Stimulated activated CD4-positive, alpha-beta T cell treated with anti-CD3 and anti-CD28 coated beads, TNF-alpha, amount 100 ng/mL, for 4 hours (primary cell): ENCODE results near the gene LARGE2.

Experiments
- DNase-seq, 3 experiments: peaks; one replicate each; pipeline ENCODE4 v3.0.0-alpha.2; 2020; ENCODE audit warnings: low read depth in 3 of 3

The LARGE2 gene

DNA sequence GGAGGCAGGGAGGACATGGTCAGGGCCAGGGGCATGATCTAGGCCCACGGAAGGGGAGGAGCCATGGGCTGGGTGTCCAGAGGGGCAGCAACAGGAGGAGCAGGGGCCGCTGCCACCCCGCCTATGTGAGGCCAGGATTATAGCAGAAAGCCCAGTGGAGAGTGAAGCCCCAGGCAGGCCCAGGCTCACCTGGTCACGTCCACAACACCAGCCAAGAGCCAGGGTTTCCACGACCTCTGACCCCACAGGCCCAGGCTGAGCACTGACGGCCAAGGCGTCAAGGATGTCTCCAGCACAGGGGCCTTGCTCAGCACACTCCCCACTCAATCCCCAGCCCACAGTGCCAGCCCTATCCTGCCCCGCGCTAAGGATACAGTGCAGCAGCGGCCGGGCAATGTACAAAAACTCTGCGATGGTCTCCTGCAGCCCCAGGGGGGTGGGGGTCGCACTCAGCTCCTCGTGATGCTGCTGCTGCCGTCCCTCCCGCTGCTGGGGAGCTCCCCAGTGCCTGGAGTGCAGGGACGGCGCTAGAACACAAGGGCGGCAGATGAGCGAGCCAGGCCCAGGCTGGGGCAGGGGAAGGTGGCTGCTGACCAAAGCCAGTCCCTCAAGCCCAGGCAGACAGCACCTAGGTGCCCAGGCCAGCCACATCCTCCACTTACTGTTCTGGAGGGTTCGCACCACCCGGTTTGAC lies 8.4 kb upstream of the LARGE2 start:
- no peak for DNase-seq

DNA sequence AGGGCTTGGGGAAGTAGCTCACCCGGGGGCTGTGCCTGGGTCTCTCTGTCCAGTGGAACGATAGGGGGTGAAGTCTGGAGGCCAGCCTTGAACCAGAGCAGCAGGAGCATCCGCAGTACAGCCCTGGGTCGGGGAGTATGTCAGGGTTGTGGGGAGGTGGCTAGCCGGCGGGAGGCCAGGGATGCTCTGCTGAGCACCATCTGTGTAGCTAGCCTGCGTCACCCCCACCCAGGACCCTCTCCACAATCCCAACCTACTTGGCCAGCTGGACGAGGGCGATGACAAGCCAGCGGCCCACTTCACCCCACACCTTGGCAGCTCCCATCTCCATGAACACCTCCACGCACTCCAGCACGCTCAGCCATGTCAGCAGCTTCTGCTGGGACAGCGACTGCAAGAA lies 7.0 kb upstream of the LARGE2 start:
- no peak for DNase-seq

DNA sequence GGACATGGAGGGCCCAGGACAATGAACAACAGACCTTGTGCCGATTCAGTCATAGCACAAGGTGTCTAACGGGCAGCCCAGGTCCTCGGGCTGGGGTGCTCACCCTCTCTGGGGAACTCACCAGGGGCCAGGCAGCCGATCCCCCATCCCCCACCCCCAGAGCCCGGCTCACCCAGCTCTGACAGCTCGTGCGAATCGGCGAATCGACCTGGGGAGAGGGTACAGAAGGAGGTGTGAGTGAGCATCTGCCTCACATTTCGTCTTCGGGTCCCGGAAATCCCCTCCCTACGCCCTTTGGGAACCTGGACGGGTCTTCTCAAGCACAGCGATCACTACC lies 5.2 kb upstream of the LARGE2 start:
- no peak for DNase-seq

DNA sequence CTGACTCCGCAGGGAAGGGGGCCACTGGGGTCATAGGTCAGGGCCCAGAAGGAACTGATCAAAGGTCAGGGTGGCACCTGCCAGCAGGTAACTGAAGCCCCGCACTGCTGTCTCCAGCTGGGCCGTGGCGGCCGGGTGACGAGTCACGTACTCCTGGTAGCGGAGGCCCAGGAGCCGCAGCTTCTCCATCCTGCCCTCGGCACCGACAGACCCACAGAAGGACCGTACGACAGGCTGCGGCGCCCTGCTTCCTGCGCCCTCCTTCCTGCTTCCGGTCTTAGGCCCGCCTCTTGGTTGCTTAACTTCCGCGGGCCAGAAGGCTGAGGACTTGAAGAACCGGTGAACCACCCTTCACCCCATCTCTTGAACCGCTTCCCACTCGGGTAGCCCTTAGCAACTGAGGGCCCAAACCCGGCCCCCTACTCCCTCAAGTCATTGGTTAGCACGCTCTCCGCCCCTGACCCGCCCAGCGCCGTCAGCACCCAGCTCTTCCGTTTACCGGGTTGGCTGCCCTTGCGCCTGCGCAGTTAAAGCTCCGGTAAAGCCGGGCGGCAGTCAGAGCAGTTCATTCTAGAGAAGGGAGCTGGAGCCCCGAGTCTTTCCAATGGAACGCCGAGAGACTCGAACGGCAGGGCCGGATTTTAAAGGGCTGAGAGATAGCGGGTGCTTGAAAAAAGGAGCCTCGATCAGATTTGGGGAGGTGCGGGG lies 4.7 kb upstream of the LARGE2 start, which contains the start of gene PEX16:
PEX16 (minus strand) TSS at position 255 of the 708 bp plus-strand sequence; CDS start at position 189, 66 bp downstream.
- peak; percentile 81 to 91 (median 90) for DNase-seq

DNA sequence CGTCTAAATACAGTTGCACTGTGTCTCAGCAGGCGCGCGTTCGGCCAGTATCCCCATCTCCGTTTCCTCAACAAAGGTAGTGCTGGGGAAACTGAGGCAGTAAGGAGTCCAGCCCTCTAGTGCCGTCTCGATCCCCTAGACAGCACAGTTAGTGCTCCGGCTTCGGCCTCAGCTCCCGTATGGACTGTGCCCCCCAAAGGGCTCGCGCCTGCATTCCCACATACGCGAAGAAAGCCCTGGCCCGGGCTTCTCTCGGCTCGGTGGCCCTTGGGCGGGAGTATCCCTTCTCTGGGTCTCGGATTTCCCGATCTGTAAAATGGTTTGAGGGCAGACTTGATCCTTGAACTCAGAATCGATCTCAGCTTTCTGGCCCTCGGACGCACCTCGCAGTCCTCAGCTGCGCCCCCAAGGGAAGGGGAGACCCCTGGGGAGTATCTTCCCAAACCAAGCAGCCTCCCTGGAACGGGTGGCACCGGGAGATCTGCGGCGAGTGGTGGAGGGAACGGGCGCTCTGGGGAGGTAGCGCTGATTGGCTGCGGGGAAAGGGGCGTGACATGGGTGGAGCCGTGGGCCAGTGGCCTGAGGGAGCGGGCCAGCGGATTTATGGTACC lies 4.0 kb upstream of the LARGE2 start:
- DNase-seq = peak; percentile 29 to 39 (median 29)

DNA sequence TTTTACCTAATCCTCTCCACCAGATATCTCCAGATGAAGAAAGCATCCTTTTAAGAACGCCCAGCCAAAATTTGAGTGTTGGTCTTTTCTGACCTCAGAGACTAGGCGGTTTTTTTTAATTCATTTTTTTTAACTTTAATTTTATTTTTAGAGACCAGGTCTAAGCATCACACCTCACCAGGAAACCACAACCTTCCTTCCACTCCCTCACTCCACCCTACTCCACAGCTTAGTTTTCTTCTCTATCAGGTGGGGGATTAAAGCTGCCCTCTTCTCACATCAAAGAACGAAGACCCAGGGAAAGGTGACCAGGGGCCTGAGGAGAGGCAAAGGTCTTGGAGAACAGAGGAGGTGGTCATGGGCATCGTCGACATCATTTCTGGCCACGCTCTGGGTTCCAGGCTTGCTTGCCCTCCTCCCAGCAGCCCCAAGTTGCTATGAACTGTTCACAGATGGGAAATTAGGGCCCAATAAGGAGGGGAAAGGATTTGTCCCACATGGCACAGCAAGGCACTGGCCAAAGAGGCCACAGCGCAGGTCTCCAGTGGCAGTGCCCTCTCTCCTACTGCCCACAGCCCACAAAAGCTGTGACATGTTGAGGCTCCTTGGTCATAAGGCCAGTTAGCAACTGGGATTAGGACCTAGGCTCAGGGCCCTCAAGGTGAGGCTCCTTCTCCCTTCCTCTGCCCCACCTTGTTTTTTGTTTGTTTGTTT lies 3.3 kb upstream of the LARGE2 start:
- DNase-seq = no peak

DNA sequence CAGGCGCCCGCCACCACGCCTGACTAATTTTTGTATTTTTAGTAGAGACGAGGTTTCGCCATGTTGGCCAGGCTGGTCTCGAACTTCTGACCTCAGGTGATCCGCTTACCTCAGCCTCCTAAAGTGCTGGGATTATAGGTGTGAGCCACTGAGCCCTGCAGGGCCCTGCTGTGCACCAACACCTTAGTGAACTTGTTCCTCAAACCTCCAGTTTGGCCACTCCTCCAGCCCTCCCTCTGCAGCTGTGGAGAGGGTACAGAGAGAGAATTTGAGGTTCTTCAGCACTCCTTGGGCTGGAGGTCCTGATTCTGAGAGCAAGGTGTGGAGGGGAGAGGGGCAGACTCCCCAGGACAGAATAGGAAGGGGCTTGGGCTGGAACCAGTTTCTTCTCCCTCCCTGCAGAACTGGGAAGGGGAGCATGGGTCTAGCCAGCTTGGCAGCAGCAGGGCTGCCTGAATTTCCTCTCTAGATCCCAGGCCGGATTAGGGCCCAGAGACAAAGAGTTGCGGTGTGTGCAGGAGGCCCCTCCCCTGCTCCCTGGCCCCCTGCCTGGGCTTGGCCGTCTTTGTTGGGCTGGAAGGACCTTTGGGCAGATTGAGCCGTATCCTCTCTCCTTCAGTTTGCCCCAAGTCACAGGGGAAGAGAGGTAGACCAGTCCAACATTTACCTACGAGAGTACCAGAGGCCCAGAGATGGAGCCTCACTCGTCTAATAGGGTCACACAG lies 2.5 kb upstream of the LARGE2 start:
- DNase-seq = no peak

DNA sequence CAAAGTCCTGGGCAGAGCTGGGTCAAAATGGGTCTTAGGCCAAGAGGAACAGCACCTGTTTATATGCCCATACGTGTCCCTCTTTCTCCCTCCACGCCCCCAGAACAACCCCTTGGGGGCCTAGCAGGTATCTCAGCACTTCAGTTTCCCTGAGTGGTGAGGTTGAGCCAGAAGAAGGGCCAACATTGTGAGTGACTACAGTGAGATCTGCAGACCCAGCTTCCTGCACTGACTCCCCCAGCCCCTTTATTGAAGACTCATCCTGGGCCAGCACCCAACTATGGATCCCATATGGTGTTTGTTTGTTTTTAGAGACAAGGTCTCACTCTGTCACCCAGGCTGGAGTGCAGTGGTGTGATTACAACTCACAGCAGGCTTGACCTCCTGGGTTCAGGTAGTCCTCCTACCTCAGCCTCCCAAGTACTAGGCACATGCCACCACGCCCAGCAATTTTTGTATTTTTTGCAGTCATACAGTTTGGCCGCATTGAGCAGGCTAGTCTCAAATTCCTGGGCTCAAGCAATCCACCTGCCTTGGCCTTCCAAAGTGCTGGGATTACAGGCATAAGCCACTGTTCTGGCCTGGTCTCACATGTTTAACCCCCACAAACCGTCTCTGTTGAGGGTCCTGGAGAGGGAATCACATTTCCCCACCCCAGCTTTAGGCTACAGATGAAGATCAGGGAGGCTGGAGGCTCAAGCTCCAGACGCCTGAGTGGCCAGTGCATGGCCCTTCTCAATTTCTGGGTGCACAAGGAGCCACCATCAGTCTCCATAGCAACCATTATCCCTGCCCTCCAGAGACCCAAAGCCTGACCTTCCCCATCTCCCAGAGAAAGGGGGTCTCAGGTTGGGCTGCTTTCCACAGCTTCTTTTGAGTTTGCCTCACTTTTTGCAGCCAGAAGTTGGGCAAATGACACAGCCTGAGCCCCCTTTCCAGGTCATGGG lies 1.7 kb upstream of the LARGE2 start:
- no peak for DNase-seq

DNA sequence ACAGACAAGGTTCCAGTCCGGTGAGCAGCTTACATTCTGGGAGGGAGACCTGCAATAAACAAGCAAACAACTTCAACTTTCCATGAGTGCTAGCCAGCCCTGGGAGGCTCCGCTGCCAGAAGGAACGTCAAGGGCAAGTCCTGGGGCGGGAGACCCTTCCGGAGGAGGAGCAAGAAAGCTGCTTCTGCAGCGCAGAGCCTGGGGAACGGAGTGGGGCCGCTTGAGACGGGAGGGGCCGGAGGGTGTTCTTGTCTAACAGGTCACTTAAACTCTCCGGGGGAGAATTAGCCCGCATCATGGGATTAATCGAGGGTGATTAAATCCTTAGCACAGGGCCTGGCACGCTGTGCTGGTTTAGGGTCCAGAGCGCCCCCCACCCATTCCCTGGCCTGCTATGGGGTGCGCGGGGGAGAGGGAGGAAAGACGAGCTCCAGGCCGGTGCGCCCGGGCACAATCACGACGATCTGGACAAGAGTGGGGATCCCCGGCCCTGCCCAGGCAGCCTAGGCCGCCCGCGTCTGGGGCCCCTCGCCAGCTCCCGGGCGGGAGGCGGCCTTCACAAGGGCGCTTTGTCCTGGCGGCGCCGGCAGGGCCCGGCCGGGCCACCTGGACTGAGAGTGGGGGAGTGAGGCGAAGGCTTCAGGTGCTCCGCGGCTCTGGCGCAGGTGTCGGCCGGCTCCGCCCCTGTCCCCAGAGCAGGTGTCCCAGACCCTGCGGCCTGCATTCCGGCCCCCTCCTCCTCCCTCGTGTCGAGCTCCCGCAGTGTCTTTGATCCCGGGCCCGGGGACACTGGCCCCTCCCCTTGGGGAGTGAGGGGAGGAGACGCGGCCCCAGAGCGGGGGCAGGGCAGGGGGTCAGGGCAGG lies 663 bp upstream of the LARGE2 start:
- DNase-seq = no peak

GRCh38 chr11:45924036-45924915 lies 1.8 kb downstream of the LARGE2 start:
- no peak for DNase-seq

GRCh38 chr11:45924927-45925326 lies 2.5 kb downstream of the LARGE2 start:
- DNase-seq = no peak

- DNase-seq = no peak
Measured at GRCh38 chr11:45925550-45925949, 3.1 kb downstream of the LARGE2 start.

DNA sequence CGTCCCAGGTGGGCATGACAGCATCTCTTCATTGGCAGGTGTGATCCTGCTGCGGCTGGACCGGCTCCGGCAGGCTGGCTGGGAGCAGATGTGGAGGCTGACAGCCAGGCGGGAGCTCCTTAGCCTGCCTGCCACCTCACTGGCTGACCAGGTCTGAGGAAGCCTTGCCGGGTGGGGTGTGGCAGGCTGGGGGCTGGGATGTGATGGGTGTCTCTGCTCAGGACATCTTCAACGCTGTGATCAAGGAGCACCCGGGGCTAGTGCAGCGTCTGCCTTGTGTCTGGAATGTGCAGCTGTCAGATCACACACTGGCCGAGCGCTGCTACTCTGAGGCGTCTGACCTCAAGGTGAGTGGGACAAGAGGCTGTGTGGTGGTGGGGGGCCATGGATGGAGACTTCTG lies 3.5 kb downstream of the LARGE2 start:
- DNase-seq = no peak

- no peak for DNase-seq
Measured at GRCh38 chr11:45926536-45927331, 4.3 kb downstream of the LARGE2 start.

DNA sequence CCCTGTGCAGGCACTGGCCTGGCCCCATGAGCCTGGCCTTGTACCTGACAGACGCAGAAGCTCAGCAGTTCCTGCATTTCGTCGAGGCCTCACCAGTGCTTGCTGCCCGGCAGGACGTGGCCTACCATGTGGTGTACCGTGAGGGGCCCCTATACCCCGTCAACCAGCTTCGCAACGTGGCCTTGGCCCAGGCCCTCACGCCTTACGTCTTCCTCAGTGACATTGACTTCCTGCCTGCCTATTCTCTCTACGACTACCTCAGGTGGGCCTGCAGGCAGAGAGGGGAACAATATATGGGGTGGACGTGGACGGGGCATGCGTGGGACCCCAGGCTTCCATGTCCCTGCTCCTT lies 4.9 kb downstream of the LARGE2 start:
- no peak for DNase-seq

DNA sequence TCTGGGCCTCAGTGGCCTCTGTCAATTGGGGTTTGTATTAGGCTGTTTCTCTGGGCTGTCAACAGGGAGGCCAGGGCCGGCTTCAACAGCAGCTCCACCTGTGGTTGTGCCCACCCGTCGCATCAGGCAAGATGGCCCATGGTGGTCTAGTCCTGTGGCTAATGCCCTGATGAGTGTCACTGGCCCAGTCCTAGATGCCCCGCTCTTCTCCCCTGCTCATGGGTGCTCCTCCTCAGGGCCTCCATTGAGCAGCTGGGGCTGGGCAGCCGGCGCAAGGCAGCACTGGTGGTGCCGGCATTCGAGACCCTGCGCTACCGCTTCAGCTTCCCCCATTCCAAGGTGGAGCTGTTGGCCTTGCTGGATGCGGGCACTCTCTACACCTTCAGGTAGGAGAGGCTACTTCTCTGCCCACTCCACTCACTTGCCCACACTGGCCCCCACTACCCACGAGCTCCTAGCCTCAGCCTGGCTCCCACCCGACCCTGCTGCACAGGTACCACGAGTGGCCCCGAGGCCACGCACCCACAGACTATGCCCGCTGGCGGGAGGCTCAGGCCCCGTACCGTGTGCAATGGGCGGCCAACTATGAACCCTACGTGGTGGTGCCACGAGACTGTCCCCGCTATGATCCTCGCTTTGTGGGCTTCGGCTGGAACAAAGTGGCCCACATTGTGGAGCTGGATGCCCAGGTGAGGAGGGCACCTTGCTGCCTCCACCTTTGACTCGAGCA lies 5.4 kb downstream of the LARGE2 start:
- no peak for DNase-seq

DNA sequence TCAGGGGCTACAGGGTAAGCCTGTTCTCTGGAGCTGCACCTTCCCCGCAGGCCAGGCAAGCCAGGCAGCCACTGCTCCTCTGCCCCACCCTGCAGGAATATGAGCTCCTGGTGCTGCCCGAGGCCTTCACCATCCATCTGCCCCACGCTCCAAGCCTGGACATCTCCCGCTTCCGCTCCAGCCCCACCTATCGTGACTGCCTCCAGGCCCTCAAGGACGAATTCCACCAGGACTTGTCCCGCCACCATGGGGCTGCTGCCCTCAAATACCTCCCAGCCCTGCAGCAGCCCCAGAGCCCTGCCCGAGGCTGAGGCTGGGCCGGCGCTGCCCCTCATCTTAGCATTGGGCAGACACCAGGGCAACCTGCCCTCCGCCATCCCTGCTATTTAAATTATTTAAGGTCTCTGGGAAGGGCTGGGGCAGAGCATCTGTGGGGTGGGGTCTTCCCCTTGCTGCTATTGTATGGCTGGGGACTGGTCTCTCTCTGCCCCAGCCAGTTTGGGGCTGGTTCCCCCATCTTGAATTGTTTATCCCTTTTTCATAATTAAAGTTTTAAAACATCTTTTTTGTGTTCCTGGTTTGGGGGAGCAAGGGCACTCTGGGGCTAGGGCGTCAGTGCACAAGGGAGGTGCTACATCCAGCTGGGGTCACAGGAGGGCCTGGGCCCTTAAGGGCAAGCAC lies 6.2 kb downstream of the LARGE2 start:
- DNase-seq = no peak
